GM21529 (cell line): Measurements from ENCODE around the gene C6orf136.

Experiments
- ATAC-seq: cut with Tn5 transposase; IDR thresholded peaks from one replicate; pipeline ENCODE4 v1.9.1; 2021; ENCODE audit not compliant: unreplicated experiment

C6orf136 gene

DNA sequence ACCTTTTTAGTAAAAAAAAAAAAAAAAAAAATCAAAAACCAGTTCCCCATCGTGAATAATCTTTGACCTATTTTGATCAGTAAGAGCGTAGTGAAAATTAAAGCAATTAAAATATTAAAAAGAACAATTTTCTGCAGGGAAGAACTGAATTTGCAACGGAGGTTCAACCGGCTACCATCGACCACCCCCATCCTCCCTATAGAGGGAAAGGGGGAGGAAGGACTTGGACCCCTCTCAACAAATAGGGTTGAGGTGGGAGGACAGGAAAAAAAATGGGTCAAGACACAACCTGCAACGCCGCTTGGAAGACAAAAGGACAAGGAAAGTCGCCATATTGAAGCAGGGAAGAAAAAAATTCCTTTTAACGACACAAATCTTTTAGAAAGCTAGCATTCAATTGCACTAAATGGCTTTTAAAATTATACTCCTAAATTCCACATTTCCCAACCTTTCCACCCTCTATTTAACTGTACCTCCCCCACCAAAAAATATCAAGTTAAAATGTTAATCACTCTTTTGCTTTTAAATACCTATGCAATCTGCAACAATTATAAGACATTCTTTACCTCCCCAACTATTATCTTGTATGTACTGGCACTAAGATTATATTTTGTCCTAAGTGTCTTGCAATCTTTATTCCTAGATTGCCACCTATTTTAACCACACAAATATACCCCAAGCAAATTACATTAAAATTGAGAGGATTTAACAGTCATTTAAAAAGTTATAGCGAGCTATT, 31.5 kb upstream of the C6orf136 start:
- ATAC-seq: no peak

DNA sequence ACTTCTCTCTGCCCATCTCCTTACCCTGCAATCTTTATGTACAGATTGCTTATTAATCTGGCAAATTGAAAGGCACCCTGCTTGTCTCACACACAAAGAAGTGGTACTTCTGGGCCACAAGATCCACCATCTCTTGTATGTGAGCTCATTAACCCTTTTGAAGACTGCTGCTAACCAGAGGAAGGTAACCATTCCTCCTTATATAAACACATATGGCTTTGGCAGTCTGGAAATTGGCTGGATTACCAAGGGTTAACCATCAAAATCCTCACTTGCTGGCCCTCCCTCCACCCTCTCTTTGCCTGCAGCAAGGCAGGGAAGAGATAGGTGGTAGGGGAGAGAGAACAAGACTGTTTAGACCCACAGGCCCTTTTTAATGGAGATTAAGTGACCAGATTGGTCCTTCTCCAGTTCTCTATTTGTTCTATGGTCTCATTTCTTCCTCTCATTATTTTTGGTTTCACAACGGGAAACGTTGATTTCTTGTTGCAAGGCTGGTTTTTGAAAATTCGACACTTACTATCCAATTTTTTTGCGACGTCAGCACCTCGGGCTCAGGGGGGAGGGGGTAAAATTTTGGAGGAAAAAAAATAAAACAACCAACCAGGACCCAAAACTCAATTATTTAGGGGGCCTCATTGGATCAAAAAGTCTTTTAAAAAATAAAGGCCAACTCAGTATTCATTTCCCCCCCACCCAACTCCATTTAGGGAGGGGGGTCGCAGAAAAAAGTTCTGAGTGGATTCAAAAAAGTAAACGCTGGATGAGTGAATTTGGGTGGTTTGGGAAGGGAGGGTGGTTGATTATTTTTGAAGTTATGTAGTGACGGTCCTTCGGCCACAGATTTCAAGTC, 30.7 kb upstream of the C6orf136 start:
- ATAC-seq: no peak

DNA sequence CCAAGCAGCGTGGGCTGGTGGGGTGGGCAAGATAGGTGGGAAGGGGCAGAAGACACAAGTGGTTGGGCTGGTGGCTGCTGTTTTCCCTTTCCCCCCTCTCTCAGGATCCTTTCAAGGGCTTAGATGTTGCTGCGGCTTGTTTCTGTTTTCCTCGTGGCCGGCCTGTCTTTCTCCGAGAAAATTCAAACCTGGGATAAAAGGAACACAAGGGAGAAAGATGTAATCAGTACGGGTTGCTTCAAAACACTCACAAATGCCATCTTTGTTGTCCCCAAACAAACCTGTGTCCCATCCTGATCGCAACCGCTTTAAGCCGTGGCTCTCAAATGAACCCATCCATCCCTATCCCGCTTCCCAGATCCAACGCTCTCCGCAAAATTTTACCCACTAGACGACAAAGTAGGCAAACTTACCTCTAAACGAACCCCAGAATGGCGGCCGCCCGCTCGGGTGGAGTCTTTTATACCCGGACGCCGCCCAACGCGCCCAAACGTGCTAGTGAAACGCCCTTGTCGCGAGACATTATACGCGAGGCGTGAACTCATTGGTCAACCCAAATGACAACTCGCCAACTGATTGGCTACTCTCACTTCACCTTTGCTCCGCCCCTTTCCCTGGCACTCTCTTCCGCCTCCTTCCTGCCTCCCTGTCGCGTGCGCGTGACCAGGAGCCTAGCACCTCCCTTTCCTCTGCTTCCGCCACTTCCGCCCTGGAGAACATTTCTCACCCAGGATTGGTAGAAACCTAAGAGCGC, 29.9 kb upstream of the C6orf136 start, which contains the start of gene PPP1R10:
PPP1R10 (minus strand) TSS at position 433 of the 754 bp plus-strand sequence. CDS start 7,299 bp downstream, outside the sequence.
- peak; percentile 72 for ATAC-seq

DNA sequence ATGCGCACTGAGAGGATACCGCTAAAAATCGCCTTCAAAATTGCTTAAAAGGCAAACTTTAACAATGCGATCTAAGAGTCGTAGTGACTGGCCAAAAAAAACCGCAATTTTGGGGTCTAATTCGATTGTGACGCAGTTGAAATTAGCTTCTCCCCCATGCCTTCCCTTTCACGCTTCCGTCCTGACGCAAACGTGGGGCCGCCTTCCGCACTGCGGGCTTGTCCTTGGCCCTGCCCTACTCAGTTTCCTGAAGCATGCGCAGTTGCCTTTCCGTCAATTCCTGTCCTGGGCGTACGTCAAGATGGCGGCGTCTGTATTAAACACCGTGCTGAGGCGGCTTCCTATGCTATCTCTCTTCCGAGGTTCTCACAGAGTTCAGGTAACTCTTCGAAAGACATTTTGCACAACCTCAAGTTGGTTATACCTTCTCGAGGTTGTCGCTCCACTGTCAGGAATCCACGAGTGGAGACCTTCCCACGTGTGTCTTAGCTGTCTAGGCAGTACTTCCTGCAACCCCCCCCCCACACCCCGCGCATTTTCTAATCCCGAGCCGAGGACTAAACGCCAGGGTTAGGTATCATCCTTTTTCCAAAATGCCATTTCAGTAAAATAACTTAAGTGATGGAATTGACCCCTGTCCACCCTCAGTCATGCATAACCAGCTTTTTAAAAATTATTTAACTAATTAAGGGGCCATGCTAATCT, 29.2 kb upstream of the C6orf136 start, which contains the start of gene MRPS18B:
MRPS18B (plus strand) TSS at position 276 of the 705 bp plus-strand sequence; CDS start at position 302, 26 bp downstream.
- peak; percentile 69 for ATAC-seq

DNA sequence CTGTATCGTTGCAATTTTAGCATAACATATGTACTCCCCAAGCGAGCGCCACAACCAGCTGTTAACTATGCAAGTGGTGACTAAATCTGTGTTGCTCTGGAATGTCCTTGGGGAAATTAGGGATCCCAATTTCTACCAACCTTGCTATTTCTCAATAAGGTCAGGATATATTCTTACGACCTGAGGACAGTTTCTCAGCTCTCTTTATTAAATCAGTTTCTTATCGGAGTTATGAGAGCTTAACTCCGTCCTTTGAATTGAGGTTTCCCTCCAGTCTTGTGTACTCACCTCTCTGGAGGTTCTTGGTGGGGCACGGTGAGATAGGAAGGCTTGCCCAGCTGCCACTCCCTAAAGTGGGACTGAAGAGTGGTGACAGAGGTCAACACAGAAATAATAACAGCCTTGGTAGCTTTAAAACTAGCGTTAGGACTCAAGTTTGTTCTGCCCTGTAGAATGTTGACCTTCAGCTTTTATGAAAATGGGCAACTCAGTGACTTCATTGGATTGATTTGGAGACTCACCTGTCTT, 28.6 kb upstream of the C6orf136 start:
- no peak for ATAC-seq

- ATAC-seq: no peak
Measured at GRCh38 chr6:30619561-30619960, 27.4 kb upstream of the C6orf136 start.

- ATAC-seq: no peak
Measured at GRCh38 chr6:30625511-30625910, 21.4 kb upstream of the C6orf136 start.

DNA sequence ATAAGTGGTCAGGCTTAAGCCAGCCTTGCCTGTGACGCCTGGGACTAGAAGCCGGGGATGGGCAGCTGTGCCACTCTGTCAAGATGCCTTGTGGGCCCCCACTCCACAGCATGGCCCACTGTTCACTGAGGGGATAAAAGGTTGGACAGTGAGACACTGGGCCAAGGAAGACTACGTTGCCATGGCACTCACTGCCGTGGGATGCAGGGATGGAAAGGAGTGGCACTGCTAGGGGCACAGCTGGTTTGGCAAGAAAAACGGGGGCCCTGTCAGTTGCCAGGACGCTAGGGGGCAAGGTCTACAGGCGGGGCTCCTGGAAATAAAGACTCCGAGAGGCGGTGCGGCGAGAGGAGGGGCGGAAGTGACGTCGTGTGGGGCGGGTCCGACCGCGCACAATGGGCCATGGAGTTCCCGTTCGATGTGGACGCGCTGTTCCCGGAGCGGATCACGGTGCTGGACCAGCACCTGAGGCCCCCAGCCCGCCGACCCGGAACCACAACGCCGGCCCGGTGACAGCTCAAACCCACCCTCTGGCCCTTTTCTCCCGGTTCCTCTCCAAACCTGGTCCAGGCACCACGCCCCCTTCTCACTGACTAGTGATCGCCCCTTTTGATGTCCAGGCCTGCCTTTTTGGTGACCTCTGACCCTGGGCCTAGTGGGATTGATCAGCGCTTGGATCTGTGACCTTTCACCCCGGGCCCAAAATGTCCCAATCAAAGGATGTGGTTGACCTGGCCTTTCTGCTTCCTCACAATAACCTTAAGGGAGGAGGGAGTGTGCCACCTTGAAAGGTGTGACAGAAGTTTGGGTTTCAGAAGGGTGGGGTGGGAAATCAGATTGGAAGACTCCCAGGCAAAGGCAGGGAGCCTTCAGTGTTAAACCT, 20.2 kb upstream of the C6orf136 start, which contains the start of gene ATAT1:
ATAT1 (plus strand) TSS at position 391 of the 883 bp plus-strand sequence.
- ATAC-seq: peak; percentile 95

- no peak for ATAC-seq
Measured at GRCh38 chr6:30635834-30636233, 11.1 kb upstream of the C6orf136 start.

- ATAC-seq: no peak
Measured at GRCh38 chr6:30640481-30640880, 6.5 kb upstream of the C6orf136 start.

DNA sequence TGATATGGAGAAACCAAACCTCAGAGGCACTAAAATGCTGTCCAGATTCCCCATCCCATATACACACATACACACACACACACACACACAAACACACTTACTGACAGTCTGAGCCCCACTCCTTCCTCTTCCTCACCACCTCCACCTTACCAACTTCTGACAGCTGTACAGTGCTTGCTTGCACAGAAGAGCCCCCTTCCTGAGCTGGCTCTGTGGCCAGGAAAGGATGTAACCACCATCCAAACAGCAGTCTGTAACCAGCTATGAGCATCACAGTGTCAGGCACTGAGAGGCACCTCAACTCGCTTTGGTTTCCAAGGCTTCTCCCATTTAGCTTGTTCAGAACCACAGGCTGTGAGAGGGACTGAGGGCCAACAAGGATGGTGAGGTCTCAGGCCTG, 5.9 kb upstream of the C6orf136 start:
- ATAC-seq: no peak

DNA sequence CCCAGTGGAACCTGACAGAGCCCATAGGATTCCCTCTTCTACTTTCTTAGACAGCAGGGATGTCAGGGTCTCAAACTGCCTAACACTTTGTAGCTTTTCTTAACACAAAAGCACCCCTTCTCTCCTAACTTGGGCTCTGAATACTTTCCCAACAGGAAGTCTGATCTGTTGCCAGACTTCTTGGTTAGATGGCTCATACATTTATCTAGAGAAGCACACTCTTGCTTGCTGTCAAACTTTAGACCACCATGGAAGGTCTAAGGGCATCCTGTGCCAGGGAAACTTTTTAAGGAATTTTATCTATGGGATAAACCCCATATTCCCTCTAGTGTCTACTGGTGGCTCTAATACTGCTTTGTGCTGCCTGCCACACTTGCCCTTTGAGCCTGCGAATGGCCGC, 3.3 kb upstream of the C6orf136 start:
- ATAC-seq: no peak

DNA sequence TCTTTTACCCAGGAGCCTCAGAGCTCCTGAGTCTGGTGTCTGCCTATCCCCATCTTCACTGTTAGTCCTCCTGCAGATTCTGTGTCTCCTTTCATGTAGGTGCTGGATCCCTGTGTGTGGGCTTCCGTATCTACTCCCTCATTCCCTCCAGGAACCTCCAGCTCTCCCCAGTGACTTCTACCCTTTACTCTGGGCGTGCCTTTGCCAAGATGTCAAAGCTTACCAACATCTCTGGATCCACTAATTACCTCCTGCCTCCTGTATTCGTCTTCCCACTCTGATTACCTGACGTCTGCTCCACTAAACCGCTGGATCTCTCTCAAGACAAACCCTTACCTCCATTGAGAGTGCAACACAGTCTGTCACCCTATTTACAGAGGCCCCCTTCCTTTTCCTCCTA, 2.2 kb upstream of the C6orf136 start:
- no peak for ATAC-seq

DNA sequence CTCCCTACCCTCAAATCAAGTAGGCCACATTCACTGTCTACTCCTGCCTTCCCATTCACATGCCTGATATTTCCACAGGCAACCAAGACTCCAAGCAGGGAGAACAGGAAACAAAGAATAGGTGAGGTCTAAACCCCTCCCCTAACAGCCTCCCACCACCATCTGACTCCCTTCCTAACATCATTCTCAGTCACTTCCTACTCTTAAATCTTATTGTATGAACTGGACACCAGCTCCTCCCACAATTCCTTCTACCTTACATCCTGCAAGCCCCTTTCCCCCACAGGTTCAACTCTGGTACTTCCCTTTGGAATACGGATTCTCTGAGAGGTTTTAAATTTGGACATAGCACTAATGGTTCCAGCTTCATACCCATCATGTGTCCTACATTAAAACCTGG, 944 bp upstream of the C6orf136 start:
- ATAC-seq: no peak

GRCh38 chr6:30647242-30648116, 546 bp downstream of the C6orf136 start:
- peak; percentile 63 for ATAC-seq

DNA sequence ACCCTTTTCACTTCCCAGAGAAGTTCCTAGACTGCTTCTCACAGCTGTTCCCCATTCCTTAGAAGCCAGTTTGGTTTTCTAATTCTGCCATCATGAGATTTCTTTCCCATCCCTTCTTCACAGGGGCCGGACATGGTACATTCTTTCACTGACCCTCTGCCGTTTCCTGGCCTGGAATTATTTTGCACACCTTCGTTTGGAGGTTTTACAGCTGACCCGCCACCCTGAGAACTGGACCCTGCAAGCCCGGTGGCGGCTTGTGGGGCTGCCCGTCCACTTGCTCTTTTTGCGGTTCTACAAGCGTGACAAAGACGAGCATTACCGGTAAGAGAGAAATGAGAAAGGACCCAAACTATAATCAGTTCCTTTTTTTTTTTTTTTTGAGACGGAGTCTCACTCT, 4.2 kb downstream of the C6orf136 start:
- ATAC-seq: no peak

- ATAC-seq: no peak
Measured at GRCh38 chr6:30654798-30655742, 8.1 kb downstream of the C6orf136 start.
